Smooth muscle cell of the brain vasculature (primary cell): ENCODE results near the gene OLIG2.

Experiments used
- DNase-seq: peaks from one replicate; pipeline ENCODE4 v3.0.0-alpha.2; 2012; ENCODE audit warnings: low read depth, low spot score

OLIG2 gene

GRCh38 chr21:33019885-33020557 lies 5.7 kb upstream of the OLIG2 start:
- no peak for DNase-seq

- DNase-seq: no peak
Measured at GRCh38 chr21:33020558-33021100, 5.1 kb upstream of the OLIG2 start.

GRCh38 chr21:33021150-33021549 lies 4.6 kb upstream of the OLIG2 start:
- no peak for DNase-seq

GRCh38 chr21:33021667-33022066 lies 4.1 kb upstream of the OLIG2 start:
- DNase-seq: no peak

DNA sequence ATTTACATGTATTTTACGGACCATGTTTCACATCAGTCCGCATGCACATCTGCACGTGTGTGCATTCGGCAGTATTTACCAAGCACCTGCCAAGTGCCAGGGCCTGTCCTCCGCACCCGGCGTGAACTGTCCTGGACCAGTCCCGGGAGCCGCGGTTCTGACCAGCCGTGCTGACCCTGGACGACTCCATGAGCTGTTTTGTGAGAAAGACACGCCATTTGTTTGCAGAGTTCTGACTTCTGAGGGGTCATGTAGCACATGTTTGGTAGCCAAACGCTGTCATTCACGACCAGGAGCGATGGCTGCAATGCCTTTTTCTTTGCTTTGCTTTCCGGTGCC lies 3.3 kb upstream of the OLIG2 start:
- DNase-seq: no peak

DNA sequence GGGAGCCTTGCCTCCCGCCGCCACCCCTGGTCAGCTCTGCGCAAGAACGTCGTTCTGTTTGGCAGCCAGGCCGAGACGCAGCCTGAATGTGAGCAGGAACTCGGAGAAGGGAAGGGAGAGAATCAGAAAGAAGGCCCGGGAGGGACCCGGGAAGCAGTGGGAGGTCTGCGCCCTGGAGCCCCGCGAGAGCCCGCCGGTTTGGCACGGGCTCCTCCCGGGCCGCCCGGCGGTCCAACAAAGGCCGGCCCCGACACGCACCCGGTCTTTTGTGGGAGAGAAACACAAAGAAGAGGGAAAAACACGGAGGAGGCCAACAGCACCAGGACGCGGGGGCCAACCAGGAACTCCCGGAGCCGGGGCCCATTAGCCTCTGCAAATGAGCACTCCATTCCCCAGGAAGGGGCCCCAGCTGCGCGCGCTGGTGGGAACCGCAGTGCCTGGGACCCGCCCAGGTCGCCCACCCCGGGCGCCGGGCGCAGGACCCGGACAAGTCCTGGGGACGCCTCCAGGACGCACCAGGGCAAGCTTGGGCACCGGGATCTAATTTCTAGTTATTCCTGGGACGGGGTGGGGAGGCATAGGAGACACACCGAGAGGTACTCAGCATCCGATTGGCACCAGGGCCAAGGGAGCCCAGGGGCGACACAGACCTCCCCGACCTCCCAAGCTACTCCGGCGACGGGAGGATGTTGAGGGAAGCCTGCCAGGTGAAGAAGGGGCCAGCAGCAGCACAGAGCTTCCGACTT lies 2.7 kb upstream of the OLIG2 start:
- DNase-seq: no peak

DNA sequence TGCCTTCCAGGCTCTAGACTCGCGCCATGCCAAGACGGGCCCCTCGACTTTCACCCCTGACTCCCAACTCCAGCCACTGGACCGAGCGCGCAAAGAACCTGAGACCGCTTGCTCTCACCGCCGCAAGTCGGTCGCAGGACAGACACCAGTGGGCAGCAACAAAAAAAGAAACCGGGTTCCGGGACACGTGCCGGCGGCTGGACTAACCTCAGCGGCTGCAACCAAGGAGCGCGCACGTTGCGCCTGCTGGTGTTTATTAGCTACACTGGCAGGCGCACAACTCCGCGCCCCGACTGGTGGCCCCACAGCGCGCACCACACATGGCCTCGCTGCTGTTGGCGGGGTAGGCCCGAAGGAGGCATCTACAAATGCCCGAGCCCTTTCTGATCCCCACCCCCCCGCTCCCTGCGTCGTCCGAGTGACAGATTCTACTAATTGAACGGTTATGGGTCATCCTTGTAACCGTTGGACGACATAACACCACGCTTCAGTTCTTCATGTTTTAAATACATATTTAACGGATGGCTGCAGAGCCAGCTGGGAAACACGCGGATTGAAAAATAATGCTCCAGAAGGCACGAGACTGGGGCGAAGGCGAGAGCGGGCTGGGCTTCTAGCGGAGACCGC lies 2.0 kb upstream of the OLIG2 start:
- DNase-seq: no peak

GRCh38 chr21:33024201-33025103 lies 1.3 kb upstream of the OLIG2 start:
- DNase-seq: no peak

DNA sequence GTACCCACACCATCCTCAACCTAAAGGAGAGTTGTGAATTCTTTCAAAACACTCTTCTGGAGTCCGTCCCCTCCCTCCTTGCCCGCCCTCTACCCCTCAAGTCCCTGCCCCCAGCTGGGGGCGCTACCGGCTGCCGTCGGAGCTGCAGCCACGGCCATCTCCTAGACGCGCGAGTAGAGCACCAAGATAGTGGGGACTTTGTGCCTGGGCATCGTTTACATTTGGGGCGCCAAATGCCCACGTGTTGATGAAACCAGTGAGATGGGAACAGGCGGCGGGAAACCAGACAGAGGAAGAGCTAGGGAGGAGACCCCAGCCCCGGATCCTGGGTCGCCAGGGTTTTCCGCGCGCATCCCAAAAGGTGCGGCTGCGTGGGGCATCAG lies 638 bp upstream of the OLIG2 start:
- no peak for DNase-seq

GRCh38 chr21:33026443-33026858 lies 716 bp downstream of the OLIG2 start:
- no peak for DNase-seq

DNA sequence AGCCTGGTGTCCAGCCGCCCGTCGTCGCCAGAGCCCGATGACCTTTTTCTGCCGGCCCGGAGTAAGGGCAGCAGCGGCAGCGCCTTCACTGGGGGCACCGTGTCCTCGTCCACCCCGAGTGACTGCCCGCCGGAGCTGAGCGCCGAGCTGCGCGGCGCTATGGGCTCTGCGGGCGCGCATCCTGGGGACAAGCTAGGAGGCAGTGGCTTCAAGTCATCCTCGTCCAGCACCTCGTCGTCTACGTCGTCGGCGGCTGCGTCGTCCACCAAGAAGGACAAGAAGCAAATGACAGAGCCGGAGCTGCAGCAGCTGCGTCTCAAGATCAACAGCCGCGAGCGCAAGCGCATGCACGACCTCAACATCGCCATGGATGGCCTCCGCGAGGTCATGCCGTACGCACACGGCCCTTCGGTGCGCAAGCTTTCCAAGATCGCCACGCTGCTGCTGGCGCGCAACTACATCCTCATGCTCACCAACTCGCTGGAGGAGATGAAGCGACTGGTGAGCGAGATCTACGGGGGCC lies 1.2 kb downstream of the OLIG2 start:
- DNase-seq: no peak

- DNase-seq: no peak
Measured at GRCh38 chr21:33027401-33028286, 1.9 kb downstream of the OLIG2 start.

GRCh38 chr21:33028287-33028670 lies 2.5 kb downstream of the OLIG2 start:
- DNase-seq: no peak

DNA sequence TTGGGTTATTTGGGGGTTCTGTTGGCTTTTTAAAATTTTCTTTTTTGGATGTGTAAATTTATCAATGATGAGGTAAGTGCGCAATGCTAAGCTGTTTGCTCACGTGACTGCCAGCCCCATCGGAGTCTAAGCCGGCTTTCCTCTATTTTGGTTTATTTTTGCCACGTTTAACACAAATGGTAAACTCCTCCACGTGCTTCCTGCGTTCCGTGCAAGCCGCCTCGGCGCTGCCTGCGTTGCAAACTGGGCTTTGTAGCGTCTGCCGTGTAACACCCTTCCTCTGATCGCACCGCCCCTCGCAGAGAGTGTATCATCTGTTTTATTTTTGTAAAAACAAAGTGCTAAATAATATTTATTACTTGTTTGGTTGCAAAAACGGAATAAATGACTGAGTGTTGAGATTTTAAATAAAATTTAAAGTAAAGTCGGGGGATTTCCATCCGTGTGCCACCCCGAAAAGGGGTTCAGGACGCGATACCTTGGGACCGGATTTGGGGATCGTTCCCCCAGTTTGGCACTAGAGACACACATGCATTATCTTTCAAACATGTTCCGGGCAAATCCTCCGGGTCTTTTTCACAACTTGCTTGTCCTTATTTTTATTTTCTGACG lies 3.1 kb downstream of the OLIG2 start:
- DNase-seq: no peak

- DNase-seq: no peak
Measured at GRCh38 chr21:33029385-33029921, 3.7 kb downstream of the OLIG2 start.

GRCh38 chr21:33029975-33030461 lies 4.3 kb downstream of the OLIG2 start:
- no peak for DNase-seq

DNA sequence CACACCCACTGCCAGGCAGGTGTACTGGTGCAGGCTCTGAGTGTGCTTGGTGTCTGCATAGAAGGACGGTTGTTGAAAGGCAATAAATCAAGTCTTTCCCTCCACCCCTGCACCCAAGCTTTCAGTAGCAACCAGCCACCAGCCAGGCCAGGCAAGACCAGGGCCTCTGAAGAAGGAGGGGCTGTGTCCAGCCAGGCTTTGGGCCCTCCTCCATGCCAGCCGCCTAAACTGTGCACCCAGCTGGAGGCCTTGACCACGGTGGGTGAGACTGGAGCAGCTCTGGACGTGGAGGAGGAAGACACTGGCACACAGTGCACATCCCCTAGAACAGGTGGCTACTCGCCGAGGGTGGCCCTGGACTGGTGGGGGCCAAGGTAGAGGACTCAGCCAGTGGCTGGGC lies 4.9 kb downstream of the OLIG2 start:
- no peak for DNase-seq

- DNase-seq: no peak
Measured at GRCh38 chr21:33031152-33031911, 5.6 kb downstream of the OLIG2 start.
